ENCODE data around the gene ZBTB22.
"Not testable (repeated sequence)": the region's sequence is repeated elsewhere in the genome, so short reads cannot be mapped to it uniquely, and the experiment has no call there.

ZBTB22 gene

DNA sequence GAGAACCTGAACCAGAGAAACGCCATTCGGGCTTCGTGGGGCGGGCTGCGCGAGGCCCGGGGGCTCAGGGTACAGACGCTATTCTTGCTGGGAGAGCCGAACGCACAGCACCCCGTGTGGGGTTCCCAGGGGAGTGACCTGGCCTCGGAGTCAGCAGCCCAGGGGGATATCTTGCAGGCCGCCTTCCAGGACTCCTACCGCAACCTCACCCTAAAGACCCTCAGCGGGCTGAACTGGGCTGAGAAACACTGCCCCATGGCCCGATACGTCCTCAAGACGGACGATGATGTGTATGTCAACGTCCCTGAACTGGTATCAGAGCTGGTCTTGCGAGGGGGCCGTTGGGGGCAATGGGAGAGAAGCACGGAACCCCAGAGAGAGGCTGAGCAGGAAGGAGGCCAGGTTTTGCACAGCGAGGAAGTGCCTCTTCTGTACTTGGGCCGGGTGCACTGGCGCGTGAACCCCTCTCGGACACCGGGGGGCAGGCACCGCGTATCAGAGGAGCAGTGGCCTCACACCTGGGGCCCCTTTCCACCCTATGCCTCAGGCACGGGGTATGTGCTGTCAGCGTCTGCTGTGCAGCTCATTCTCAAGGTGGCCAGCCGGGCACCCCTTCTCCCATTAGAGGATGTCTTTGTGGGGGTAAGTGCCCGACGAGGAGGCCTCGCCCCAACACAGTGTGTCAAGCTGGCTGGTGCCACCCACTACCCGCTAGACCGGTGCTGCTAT lies 39.7 kb downstream of the ZBTB22 start:
- peak; percentile 33 for DNase-seq

GRCh38 chr6:33276864-33277662 lies 40.5 kb downstream of the ZBTB22 start, which contains the start of gene B3GALT4:
TSS of gene B3GALT4 (plus strand) at chr6:33277123. CDS start at chr6:33277420, 297 bp downstream.
- DNase-seq: peak; percentile 76

DNA sequence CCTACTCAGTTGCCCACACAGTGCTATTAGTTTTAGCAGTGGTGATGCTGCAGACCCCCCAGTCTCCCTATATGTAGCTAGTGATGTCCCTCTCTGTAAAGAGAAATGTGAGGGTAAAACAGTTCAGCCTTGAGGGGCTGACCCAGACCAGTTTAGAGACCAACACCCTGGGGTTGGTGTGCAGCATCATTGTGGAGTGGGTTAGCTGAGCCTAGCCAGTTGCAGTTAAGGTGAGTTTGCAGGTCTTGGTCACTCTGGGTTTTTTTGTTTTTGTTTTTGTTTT lies 41.0 kb downstream of the ZBTB22 start:
- DNase-seq: no peak

GRCh38 chr6:33275795-33276580 lies 41.6 kb downstream of the ZBTB22 start:
- DNase-seq: not testable (repeated sequence)

GRCh38 chr6:33273924-33274902 lies 43.3 kb downstream of the ZBTB22 start:
- no peak for DNase-seq

DNA sequence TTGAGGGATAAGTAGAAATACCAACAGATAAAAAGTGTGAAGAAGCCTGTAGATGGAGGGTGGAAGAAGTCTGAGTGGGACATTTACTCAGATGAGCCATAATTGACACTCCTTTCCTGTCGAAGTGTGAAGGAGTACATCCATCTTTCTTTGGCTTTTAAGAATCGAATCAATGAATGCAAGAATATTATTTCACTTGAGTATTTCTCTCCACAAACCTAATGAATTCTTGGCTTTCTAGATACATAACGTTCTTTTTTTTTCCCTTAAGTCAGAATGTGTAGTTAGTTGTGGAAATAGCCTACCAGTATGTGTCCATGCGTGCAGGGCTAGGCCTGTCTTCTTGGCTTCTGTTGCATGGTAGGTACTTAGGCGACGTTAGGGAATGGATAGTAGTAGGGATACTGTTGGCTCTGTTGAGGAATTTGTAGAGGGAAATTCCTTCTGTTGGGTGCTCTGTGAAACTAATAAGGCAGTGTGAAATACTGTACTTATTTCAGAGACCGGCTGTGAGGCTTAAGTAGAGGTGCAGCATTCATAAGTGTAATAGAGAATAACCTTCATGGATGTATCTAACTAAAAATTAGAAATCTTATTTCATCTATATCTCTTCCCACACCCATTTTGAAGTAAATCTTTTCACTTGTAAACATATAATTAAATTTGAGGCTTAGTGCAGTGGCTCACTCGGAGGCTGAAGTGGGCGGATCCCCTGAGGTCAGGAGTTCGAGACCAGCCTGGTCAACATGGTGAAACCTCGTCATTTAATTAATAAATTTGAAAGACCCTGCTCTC lies 44.2 kb downstream of the ZBTB22 start:
- no peak for DNase-seq

GRCh38 chr6:33272275-33273128 lies 45.0 kb downstream of the ZBTB22 start:
- DNase-seq: no peak

- DNase-seq: peak; percentile 91
Observed at GRCh38 chr6:33271468-33272274, 45.9 kb downstream of the ZBTB22 start, which contains the start of the genes RPS18 and VPS52. TSS of gene RPS18 (plus strand) at chr6:33272075. CDS start at chr6:33272120, 45 bp downstream. TSS of gene VPS52 (minus strand) at chr6:33271876. CDS start at chr6:33271675, 201 bp downstream.

GRCh38 chr6:33271117-33271467 lies 46.5 kb downstream of the ZBTB22 start:
- no peak for DNase-seq

Data from activated naive CD4-positive, alpha-beta T cell treated with Interleukin-2 at 50 U/mL for 16 hours (primary cell).